HG02759 (cell line): ENCODE results near the gene RGMA.
"Not testable (repeated sequence)": the region's sequence is repeated elsewhere in the genome, so short reads cannot be mapped to it uniquely, and the experiment has no call there.

ENCODE experiments used
- ATAC-seq: cut with Tn5 transposase; IDR thresholded peaks from one replicate; pipeline ENCODE4 v1.9.1; 2021; ENCODE audit warnings: mild to moderate bottlenecking, moderate library complexity; ENCODE audit not compliant: unreplicated experiment

Gene RGMA

DNA sequence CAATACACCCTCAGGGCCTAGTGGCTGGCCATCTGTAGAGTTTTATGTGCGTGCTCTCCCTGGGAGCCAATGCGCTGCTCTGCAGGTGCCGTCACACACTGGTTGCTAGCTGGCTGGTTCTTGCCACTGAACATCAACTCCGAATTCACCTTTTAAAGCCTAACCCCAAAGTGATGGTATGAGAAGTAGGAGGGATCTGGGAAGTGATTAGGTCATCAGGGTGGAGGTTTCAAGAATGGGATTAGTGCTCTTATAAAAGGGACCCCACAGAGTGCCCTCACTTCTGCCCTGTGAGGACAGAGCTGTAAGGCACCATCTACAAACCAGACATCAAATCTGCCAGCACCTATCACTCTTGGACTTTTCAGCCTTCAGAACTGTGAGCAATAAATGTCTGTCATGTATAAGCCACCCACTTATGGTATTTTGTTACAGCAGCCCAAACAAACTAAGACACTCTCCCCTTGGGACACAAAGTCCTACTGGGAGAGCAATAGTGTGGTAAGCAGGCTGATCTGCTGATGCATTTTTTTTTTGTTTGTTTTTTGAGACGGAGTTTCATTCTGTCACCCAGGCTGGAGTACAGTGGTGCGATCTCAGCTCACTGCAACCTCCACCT, 20.3 kb downstream of the RGMA start:
- no peak for ATAC-seq

GRCh38 chr15:93067649-93068085, 21.3 kb downstream of the RGMA start:
- no peak for ATAC-seq

- no peak for ATAC-seq
These were observed 22.0 kb downstream of the RGMA start for GRCh38 chr15:93066834-93067648.

- ATAC-seq, result no peak
These were observed 22.8 kb downstream of the RGMA start for GRCh38 chr15:93066224-93066681.

DNA sequence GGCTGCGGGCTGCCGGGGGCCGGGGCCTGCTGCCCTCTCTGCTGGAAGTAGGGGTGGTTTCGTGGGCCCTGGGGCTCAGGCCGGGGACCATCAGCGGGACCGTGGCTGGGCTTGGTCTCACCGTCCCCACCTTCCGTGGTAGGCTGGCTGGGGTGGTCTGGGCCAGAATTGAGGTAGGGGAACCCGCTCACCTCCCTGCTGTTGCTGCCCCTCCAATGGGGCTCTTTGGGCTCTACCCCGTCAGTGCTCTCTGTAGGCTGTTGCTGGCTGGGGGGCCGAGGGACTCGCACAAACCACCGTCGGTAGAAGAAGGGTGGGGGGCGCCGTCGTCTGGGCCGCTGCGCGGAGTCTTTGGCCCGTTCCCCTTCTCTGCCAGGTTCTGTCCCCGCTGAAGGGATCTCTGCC, 23.4 kb downstream of the RGMA start:
- ATAC-seq, result no peak

DNA sequence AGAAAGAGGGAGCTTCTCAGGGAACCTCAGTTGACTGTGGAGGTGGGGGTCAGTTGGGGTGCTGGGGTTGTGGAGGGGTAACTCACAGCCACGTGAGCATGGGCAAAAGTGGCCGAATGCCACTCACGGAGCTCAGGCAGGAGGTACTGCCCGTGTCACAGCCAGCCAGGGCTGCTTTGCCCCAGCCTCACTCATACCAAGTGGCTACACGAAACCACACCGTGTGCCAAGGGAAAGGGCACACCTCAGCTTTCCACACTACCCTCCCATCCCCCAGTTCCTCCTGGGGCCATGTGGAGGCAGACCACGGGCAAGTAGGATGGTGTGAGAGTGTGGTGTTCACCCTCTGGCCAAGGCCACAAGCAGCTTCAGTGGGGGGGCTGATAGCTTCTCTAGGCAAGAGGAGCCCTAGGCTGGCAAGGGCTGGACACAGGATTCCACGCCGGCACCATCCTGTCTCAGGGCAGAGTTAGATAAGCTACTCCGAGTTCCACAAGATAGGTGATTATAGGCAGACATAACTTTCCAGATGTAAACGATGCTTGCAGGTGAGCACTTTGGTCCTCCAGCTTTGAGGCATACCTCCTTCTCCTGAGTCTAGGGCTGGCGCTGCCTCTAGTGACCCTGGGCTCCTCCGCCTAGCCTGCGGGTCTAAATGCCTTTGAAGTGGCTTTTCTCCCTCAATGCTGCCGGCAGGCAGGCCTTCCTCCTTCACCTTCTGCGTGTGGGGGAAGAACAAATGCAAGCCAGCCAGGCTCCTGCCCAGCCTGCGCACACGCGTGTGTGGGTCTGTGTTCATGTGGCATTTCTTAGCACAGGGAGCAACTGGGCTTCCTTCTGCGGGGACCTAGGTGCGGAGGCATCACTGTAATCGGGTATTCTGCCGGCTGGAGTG, 25.0 kb downstream of the RGMA start:
- ATAC-seq, result no peak

GRCh38 chr15:93063262-93063671, 25.7 kb downstream of the RGMA start:
- ATAC-seq, result no peak

GRCh38 chr15:93062628-93063261, 26.3 kb downstream of the RGMA start:
- ATAC-seq, result not testable (repeated sequence)

DNA sequence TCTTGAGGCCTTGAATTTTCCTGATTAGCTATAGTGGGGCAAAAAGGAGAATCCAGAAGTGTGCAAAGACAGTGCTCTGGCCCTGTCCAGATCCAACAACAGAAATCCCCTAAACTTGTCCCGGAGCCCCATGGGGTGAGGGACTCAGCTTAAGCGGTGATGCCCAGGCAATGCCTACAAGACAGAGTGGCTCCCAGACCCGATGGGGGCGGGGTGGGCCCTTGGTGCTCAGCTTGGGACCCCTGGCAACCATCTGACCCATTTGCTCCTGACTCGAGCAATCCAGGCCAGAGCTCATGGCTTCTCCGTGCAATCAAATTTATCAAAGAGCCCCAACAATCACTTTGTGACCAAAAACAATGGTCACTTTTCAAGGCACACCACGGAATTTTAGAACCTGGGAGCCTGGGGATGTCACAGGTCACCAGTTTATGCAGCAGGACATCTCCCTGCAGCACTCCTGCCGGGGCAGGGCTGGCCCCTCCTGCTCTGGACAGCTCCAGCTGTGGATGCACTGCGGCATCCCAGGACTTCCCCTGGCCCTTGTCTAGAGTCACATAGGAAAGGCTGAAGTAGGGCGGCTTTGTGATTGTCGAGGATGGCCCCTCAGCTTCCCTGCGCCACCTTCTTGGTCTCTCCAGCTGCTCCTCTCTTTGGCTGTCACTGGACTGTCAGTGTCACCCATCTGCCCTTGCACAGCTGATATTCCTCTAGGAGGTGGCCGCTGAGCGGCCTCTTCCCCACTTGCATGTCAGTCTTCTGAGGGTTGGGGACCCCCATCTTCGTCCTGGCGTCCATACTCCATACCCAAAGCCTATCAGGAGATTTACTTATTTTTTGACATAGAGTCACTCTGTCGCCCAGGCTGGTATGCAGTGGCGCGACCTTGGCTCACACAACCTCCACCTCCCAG, 28.4 kb downstream of the RGMA start:
- no peak for ATAC-seq

DNA sequence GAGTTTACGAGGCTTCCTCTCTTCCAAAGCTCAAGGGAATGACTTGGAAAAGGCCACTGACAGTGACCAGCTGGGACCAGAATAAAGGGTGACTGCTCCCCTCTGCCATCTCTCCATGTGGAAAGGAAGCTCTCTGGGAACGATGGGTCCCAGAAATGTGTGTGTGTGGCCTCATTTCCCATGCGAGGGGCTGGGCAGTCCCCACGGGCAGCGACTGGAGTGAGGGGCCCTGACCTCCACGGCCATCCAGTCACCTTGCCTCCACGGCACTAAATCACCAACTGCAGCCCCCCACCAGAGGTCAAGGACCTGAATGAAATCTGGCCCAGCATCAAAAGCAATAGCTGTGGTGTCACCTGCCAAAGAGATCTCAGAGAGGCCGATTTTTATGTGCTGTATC, 29.6 kb downstream of the RGMA start:
- no peak for ATAC-seq

GRCh38 chr15:93058904-93059427, 30.0 kb downstream of the RGMA start:
- no peak for ATAC-seq

DNA sequence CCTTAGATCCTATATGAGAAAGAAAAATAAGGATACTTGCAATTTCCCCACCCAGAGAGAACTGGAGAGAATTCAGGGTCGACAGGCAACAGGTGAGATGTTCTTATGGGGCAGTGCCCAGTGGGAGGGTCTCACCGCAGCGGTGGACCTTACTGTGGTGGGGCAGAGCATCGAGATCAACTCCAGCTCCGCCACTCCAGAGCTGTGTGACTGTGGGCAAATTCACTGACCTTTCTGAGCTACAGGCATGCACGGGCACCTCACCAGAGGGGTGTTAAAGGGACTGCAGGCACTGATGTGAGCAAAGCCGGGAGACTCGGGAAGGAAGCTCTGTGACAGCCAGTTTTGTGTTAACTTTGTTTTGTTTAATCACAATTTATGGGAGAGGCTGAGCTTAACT, 30.9 kb downstream of the RGMA start:
- no peak for ATAC-seq

- no peak for ATAC-seq
These were observed 31.4 kb downstream of the RGMA start for GRCh38 chr15:93057618-93058017.

DNA sequence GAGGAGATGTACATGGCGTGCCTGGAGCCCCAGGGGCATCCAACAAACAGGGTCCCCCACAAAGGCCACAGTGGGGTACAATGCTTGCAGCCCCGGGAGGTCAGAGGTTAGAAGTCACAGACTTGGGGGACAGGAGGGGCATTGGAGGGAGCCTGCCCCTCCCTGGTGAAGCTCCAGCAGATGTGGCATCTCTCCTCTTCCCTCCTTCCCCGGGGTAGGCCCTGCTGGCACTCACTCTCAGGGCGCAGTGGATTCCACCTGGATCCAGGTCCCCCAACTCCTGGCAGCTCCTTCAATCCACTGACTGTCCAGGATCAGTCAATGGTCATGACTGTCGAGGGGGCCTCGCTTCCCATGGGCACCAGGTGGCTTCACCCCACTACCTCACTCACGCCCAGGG, 32.2 kb downstream of the RGMA start:
- no peak for ATAC-seq

GRCh38 chr15:93055211-93055610, 33.8 kb downstream of the RGMA start:
- no peak for ATAC-seq

- ATAC-seq, result no peak
These were observed 36.7 kb downstream of the RGMA start for GRCh38 chr15:93052090-93052879.

DNA sequence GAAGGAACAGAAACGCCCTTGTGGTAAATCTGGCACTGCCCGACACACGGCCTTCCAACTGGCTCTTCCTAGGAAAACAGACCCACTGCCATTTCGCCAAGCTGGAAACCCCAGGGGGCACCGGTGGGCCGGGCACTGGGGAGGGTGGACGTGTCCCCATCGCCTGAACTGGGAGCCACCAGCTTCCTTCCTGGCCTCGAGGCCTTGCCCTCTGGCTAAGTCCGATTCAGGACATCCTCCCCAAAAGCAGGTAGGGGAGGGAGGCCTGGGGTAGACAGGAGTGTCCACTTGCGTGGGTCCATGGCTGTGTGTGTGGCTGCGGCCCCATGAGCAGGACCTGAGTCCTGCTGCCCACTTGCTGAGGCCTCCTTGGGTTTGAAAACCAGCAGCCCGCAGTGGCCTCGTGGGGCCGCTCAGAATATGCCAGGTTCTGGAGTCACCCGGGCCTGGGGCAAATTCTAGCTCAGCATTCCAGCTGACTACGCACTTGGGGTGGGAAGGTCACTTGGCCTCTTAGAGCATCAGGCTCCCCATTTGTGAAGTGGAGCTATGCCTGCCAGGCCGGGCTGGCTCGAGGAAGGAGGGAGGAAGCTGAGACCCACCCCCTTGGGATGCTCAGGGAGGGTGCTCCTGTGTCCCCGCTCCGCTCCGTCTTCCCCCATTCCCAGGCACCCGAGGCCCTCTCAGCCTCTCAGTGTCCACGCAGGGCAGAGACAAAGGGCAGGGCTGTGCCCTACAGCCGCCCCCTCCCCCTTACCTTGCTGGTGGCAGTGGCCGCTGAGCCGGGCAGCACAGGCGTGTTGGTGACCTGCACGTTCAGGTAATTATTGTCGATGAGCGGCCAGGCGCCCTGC, 37.5 kb downstream of the RGMA start:
- no peak for ATAC-seq

DNA sequence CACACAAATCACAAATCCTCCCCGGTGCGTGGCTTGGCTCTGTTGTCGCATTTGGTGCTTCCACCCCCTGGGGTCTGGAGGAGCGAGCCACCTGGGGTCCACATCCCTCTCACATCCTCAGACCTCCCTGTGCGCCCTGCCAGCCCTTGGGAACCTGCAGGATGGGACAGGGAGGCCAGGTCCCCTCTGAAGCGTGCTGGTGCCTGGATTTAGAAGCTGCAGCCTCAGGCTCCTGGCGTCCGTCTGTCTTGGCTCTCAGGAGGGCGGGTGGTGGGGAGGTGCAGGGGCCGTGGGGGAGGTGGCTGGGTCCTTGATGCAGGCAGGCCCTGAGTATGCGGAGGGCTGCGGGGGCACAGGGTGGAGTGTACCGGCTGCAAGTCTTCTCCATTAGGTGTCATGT, 38.4 kb downstream of the RGMA start:
- ATAC-seq, result no peak
